KOPT-K1 (cell line): Measurements from ENCODE around the gene RGP1.

Experiments used
- H3K27ac ChIP-seq: fragments of 200-600 bp; sonication (generic); 2 replicates; pipeline ENCODE4 v1.5.1; 2016; ENCODE audit warnings: antibody characterized with exemption, mild to moderate bottlenecking, low read depth, low read length; ENCODE audit not compliant: poor library complexity, severe bottlenecking
- H3K36me3 ChIP-seq: fragments of 200-600 bp; sonication (generic); 2 replicates; pipeline ENCODE4 v1.5.1; 2017; ENCODE audit warnings: antibody characterized with exemption, mild to moderate bottlenecking, low read length, moderate library complexity; ENCODE audit not compliant: insufficient read depth
- H3K9me3 ChIP-seq: fragments of 200-600 bp; sonication (generic); 2 replicates; pipeline ENCODE4 v1.5.1; 2017; ENCODE audit warnings: antibody characterized with exemption, low read length, mild to moderate bottlenecking; ENCODE audit not compliant: insufficient read depth, poor library complexity, severe bottlenecking

Gene RGP1

GRCh38 chr9:35792024-35792813 lies 43.1 kb downstream of the RGP1 start:
- no peak overlapping the region for H3K27ac ChIP-seq
- no peaks in the 10 kb centered on the region for H3K9me3 ChIP-seq
- H3K36me3 ChIP-seq = no peaks in the 10 kb centered on the region; the same call in 1 of the 2 replicates

DNA sequence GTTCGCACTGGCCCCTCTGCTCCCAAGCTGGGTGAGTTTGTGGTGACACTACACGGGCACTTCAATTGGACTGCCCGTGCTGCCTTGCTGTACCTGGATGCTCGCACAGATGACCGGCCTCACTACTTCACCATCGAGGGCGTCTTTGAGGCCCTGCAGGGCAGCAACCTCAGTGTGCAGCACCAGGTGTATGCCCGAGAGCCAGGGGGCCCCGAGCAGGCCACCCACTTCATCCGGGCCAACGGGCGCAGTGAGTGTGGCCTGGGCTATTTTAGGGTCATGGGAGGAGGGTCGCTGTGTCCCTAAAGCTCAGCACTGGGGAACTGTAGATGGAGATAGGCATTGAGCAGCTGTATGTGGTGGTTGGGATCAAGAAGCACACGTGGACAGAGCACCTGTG lies 43.7 kb downstream of the RGP1 start:
- no peak overlapping the region for H3K27ac ChIP-seq
- H3K9me3 ChIP-seq = no peaks in the 10 kb centered on the region
- H3K36me3 ChIP-seq = no peaks in the 10 kb centered on the region

DNA sequence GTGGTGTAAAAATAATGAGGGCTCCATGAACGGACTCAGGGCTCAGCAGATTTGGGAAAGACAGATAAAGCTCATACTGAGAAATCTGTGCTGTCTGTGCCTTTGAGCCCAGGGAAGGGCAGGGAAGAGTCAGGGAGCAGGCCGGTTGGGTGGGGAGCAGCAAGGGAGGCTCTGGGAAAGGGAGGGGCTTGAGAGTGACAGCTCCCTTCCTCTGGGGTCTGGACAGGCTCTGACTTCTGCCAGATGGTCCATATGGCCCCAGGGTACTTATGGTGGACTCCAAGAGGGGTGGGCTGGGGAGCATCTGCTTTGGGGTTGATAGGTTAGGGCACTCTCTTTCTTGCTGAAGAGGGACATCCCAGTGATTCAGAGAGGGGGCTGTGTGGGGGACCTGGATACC lies 44.4 kb downstream of the RGP1 start:
- Histone ChIP-seq H3K27ac (no peak overlapping the region), H3K9me3 (no peaks in the 10 kb centered on the region), H3K36me3 (no peaks in the 10 kb centered on the region)

- no peaks in the 10 kb centered on the region for H3K36me3 ChIP-seq
- no peak overlapping the region for H3K27ac ChIP-seq
- no peaks in the 10 kb centered on the region for H3K9me3 ChIP-seq
Observed at GRCh38 chr9:35795695-35796094, 46.6 kb downstream of the RGP1 start.

DNA sequence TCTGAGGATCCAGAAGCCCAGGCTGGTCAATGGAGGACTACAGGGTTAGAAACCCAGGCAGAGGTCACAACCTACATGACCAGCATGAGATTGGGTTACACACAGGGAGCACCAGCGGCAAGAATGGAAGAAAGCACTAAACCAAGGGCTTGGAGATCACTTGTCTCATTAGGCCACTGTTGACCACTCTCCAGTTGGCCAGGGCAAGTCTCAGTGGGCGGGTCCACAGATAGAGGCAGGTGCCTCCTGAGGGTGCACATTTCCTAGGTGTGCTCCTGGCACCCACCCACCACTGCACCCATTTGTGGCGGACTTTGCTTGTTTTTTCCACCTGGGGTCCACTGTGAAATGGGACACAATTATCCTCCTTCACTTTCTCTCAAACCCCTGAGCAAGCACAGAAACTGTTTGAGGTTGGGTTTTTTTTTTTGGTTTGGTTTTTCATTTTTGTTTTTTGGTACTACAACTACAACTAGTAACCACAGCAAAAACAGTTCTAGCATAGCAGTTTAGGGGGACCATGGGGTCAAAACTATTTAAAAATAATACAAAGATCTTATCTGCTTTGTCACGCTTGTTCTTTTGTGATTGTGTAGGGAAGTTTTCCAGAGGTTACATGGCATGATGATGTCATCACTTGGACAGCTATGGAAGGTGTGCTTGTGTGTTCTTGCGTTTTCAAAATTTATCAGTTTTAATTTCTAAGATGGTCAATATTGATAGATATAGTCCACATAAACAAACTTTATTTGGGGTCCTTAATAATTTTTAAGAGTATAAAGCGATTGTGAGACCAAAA lies 48.4 kb downstream of the RGP1 start:
- H3K27ac ChIP-seq = no peak overlapping the region
- H3K9me3 ChIP-seq = no peaks in the 10 kb centered on the region
- peaks cover 6% of the 10 kb centered on the region for H3K36me3 ChIP-seq

DNA sequence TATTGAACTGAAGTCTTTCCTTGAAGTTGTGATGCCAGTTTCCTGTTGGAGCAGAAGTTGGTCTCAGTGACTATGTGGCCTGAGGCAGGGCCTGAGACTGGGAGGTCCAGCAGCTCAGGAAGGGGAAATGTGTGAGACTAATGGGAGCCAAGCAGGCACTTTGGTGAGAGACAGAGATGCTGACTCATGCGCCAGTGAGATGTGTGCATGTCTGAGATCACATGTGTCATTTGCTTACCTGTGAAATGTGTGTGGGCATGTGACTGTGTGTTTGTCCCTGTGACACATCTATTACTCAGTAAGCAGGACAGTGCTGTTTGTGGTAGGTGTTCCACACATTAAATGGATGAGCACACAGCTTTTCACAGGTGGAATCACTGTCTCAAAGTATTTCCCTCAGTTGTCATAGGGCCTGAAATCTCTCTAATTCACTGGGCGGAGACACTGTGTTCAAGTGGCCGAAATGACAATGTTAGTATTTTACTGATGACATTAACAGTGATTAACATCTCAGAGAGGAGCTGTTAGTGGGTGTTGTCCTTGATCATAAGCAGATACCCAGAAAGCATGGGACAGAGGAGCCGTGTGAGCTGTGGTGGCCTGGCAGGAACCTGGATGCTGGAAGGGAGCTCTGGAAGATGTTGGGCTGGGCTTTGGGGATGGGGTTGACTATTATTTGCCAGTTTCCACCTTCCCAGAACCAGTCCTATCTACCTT lies 49.7 kb downstream of the RGP1 start:
- H3K27ac ChIP-seq = no peak overlapping the region
- peaks cover 6% of the 10 kb centered on the region for H3K36me3 ChIP-seq
- H3K9me3 ChIP-seq = no peaks in the 10 kb centered on the region

- Histone ChIP-seq H3K36me3 (peaks cover 7% of the 10 kb centered on the region), H3K9me3 (no peaks in the 10 kb centered on the region), H3K27ac (no peak overlapping the region)
Observed at GRCh38 chr9:35800530-35800929, 51.4 kb downstream of the RGP1 start.

- Histone ChIP-seq H3K9me3 (no peaks in the 10 kb centered on the region), H3K27ac (no peak overlapping the region), H3K36me3 (peaks cover 13% of the 10 kb centered on the region)
Observed at GRCh38 chr9:35801328-35802128, 52.4 kb downstream of the RGP1 start.

DNA sequence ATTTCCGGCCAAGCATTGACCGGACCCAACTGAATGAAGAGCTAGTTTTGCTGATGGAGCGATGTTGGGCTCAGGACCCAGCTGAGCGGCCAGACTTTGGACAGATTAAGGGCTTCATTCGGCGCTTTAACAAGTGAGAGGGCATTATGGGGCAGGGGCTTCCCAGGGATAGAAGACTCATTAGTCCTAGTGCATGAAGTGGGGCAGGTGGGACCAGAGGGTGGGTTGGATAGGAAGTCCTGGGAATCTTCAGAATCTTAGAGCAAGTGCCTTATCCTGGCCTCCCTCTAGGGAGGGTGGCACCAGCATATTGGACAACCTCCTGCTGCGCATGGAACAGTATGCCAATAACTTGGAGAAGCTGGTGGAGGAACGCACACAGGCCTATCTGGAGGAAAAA lies 57.0 kb downstream of the RGP1 start:
- peaks cover 35% of the 10 kb centered on the region for H3K36me3 ChIP-seq
- no peak overlapping the region for H3K27ac ChIP-seq
- no peaks in the 10 kb centered on the region for H3K9me3 ChIP-seq
